ENCODE data around the gene HIF3A. TPM values are rescaled to one million over a fixed set of nuclear protein-coding genes. Genes with fewer than 3 reads are reported as not detected.

HIF3A gene
- total RNA-seq, 1 donor from 2014 or later, result 0.53 TPM

- Histone ChIP-seq H3K36me3 (ENCODE audit: control insufficient read depth, insufficient read depth, low read length) (peaks cover 19% of the 10 kb centered on the region), H3K27me3 (ENCODE audit: control insufficient read depth, insufficient read depth, low read length) (no peaks in the 10 kb centered on the region), H3K4me3 (ENCODE audit: low read depth, low read length) (no peak overlapping the region)
- no peak for DNase-seq (ENCODE audit: low read depth)
- no peak for TF ChIP-seq CTCF (IDR thresholded peaks at IDR 0.05; ENCODE audit: insufficient read depth, low read length, severe bottlenecking)
- no peak for FAIRE-seq
Observed at GRCh38 chr19:46355234-46356148, 58.6 kb downstream of the HIF3A start.

- Histone ChIP-seq H3K27me3 (ENCODE audit: control insufficient read depth, insufficient read depth, low read length) (no peaks in the 10 kb centered on the region), H3K36me3 (ENCODE audit: control insufficient read depth, insufficient read depth, low read length) (peaks cover 19% of the 10 kb centered on the region), H3K4me3 (ENCODE audit: low read depth, low read length) (no peak overlapping the region)
- TF ChIP-seq CTCF (IDR thresholded peaks at IDR 0.05; ENCODE audit: insufficient read depth, low read length, severe bottlenecking), result no peak
- FAIRE-seq, result no peak
- DNase-seq (ENCODE audit: low read depth), result no peak
Observed at GRCh38 chr19:46356149-46357055, 59.6 kb downstream of the HIF3A start.

- no peaks in the 10 kb centered on the region for H3K27me3 ChIP-seq (ENCODE audit: control insufficient read depth, insufficient read depth, low read length)
- no peak for TF ChIP-seq CTCF (IDR thresholded peaks at IDR 0.05; ENCODE audit: insufficient read depth, low read length, severe bottlenecking)
- peaks cover 19% of the 10 kb centered on the region for H3K36me3 ChIP-seq (ENCODE audit: control insufficient read depth, insufficient read depth, low read length)
- FAIRE-seq (no peak), DNase-seq (ENCODE audit: low read depth) (no peak)
- no peak overlapping the region for H3K4me3 ChIP-seq (ENCODE audit: low read depth, low read length)
Observed at GRCh38 chr19:46357846-46358583, 61.2 kb downstream of the HIF3A start.

GRCh38 chr19:46361915-46362314 lies 65.1 kb downstream of the HIF3A start:
- no peak for TF ChIP-seq CTCF (IDR thresholded peaks at IDR 0.05; ENCODE audit: insufficient read depth, low read length, severe bottlenecking)
- DNase-seq (ENCODE audit: low read depth), result no peak
- no peaks in the 10 kb centered on the region for H3K27me3 ChIP-seq (ENCODE audit: control insufficient read depth, insufficient read depth, low read length)
- peaks cover 4% of the 10 kb centered on the region for H3K36me3 ChIP-seq (ENCODE audit: control insufficient read depth, insufficient read depth, low read length)
- H3K4me3 ChIP-seq (ENCODE audit: low read depth, low read length), result no peak overlapping the region
- no peak for FAIRE-seq

- FAIRE-seq (no peak), DNase-seq (ENCODE audit: low read depth) (no peak)
- Histone ChIP-seq H3K36me3 (ENCODE audit: control insufficient read depth, insufficient read depth, low read length) (peaks cover 3% of the 10 kb centered on the region), H3K4me3 (ENCODE audit: low read depth, low read length) (no peak overlapping the region), H3K27me3 (ENCODE audit: control insufficient read depth, insufficient read depth, low read length) (no peaks in the 10 kb centered on the region)
- no peak for TF ChIP-seq CTCF (IDR thresholded peaks at IDR 0.05; ENCODE audit: insufficient read depth, low read length, severe bottlenecking)
Observed at GRCh38 chr19:46364359-46364758, 67.5 kb downstream of the HIF3A start.

Measured in bronchial epithelial cell (primary cell).